Right cardiac atrium (tissue), 5 donors: ENCODE results near the gene RSBN1L. TPM values are rescaled to one million over a fixed set of nuclear protein-coding genes. Genes with fewer than 3 reads are reported as not detected.
"Not testable (repeated sequence)": the region's sequence is repeated elsewhere in the genome, so short reads cannot be mapped to it uniquely, and the experiment has no call there.

ENCODE experiments used
- ATAC-seq, 2 donors: fragments of 200-7000 bp; cut with Tn5 transposase; one replicate each; pipeline versions ENCODE4 v1.8.0 to v1.9.1; 2020; ENCODE audit warnings: moderate library complexity in 2 of 2, mild to moderate bottlenecking in 1 of 2
- DNase-seq, 3 donors: peaks; one replicate each; pipeline ENCODE4 v3.0.0-alpha.2; 2020
- H3K27ac ChIP-seq: one replicate; pipeline ENCODE4 v1.5.1; 2013; ENCODE audit warnings: mild to moderate bottlenecking, low read length, control low read depth, moderate library complexity
- H3K27me3 ChIP-seq: one replicate; pipeline ENCODE4 v1.6.1; 2013; ENCODE audit not compliant: control insufficient read depth, insufficient read depth
- H3K4me1 ChIP-seq: one replicate; pipeline ENCODE4 v1.6.1; 2013; ENCODE audit warnings: low read length; ENCODE audit not compliant: control insufficient read depth, insufficient read depth
- H3K4me3 ChIP-seq: one replicate; pipeline ENCODE4 v1.5.1; 2013; ENCODE audit warnings: low read length, control low read depth
- H3K9me3 ChIP-seq: one replicate; pipeline ENCODE4 v1.6.1; 2013; ENCODE audit warnings: low read length; ENCODE audit not compliant: control insufficient read depth
- WGBS: extraction: QIAGEN DNeasy Blood & Tissue Kit; methylation state at CpG from one replicate; pipeline ENCODE4 v1.1.7; 2013; 5-methylcytosine and 5-hydroxymethylcytosine counted together
- intact Hi-C, 4 donors: fragments of 100-400 bp; cut with DNase I; formaldehyde crosslinking; loops; one replicate each; pipeline versions ENCODE4 v1.11.0 to v1.14.0; 2022 to 2023
- polyA plus RNA-seq: library from polyadenylated mRNA; stranded (reverse); fragments of 200-250 nt; gene quantifications from one replicate; pipeline ENCODE4 v1.2.3, GENCODE V29; 2013
- total RNA-seq, 4 donors: library from RNA; stranded (reverse); fragmentation: NEBNext Ultra II Directional; extraction: Animal tissue kit (Norgen Biotek cat#: 25700); gene quantifications; one replicate each; pipeline ENCODE4 v1.2.1, GENCODE V29; 2021
- donor health status: healthy with polysubstance abuse.
- donor health status: DM: no; HTN: yes; CAD: no.
- donor health status: DM: no; HTN: no; CAD: no.
- donor health status: DM: no; HTN: yes; CAD: no; lungs with severe emphysema.
- donor health status: DM: yes; HTN: yes; CAD: no.

Gene RSBN1L
- total and polyA plus RNA-seq, 5 donors = 5.1 to 13.2 (median 13.1) TPM

DNA sequence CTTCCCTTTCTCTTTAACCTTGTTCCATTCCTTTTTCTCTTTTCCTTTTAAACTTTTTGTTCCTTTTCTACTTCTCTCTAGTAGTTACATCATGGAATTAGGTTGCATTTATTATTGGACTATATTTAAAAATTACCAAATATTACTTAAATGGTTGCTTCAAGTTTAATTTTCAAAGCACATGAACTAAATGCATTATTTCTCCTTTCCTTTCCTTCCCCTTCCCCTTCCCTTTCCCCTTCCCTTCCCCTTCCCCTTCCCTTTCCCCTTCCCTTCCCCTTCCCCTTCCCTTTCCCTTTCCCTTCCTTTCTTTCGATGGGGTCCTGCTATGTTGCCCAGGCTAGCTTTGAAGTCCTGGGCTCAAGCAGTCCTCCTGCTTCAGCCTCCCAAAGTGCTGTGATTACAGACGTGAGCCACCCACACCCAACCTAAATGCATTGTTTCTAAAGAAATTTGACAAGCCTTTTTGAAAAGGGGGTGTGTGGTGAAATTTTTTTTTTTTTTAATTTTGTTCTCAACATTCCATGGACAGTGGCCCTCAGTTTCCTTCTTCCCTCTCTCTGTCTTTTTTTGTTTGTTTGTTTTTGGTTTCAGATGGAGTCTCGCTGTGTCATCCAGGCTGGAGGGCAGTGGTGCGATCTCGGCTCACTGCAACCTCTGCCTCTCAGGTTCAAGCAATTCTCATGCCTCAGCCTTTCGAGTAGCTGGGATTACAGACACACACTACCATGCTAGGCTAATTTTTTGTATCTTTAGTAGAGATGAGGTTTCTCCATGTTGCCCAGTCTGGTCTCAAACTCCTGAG is 70.7 kb downstream of the RSBN1L start:
- Histone ChIP-seq H3K27me3 (no peaks in the 10 kb centered on the region), H3K9me3 (no peaks in the 10 kb centered on the region), H3K27ac (no peak overlapping the region), H3K4me1 (peaks cover 1% of the 10 kb centered on the region), H3K4me3 (no peak overlapping the region)
- WGBS = 89% methylated on average over 6 of the region's 6 CpGs
- intact Hi-C loops = loop anchor here in 1 of 4 donors (10.0 kb wide), 1 partner anchor 112 kb away; no protein-coding TSS in a partner anchor
- ATAC-seq = no peak
- no peak for DNase-seq

DNA sequence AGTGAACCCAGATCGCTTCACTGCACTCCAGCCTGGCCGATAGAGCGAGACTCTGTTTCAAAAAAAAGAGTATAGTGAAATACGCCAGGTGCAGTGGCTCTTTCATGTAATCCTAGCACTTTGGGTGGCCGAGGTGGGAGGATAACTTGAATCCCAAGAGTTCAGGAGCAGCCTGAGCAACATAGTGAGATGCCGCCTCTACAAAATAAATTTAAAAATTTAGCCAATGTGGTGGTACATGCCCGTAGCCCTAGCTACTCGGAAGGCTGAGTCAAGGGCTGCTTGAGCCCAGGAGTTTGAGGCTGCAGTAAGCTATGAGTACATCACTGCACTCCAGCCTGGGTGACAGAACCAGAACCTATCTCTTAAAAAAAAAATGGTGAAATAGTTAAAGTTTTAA is 74.1 kb downstream of the RSBN1L start:
- Histone ChIP-seq H3K9me3 (no peaks in the 10 kb centered on the region), H3K27me3 (no peaks in the 10 kb centered on the region), H3K4me3 (no peak overlapping the region), H3K27ac (no peak overlapping the region), H3K4me1 (peaks cover 1% of the 10 kb centered on the region)
- intact Hi-C loops = no loop called here
- no peak for DNase-seq
- no peak for ATAC-seq
- WGBS = 92% methylated on average over 8 of the region's 8 CpGs

DNA sequence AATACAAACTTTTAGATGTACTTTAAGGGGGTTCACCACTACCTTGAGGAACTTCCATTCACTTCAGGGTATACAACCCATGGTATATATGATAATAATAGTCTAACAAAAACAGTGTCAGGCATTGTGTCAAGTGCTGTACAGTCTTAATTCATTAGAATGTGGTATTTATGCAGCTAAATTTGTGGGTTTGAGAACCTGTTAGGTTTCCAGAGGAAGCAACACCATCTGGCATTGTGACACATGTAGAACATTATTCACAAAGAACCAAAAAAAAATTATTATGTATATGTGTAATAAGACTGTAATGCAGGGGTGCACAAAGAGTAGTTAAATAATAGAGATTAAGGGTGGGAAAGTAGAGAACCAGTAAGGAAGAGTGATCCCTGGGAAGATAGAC is 75.6 kb downstream of the RSBN1L start:
- no peak for ATAC-seq
- H3K4me1 ChIP-seq = no peaks in the 10 kb centered on the region

DNA sequence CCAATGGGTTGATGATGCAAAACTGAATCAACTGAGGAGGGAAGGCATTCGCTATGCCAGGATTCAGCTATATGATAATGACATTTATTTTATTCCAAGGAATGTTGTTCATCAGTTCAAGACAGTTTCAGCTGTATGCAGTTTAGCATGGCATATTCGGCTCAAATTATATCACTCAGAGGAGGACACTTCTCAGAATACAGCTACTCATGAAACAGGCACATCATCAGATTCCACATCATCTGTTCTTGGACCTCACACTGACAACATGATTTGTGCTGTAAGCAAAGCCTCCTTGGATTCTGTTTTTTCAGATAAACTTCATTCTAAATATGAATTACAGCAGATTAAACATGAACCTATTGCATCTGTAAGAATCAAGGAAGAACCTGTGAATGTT is 82.3 kb downstream of the RSBN1L start:
- 96% methylated on average over 2 of the region's 2 CpGs for WGBS
- Histone ChIP-seq H3K9me3 (no peaks in the 10 kb centered on the region), H3K27ac (no peak overlapping the region), H3K4me1 (no peaks in the 10 kb centered on the region), H3K27me3 (no peaks in the 10 kb centered on the region), H3K4me3 (no peak overlapping the region)
- intact Hi-C loops = no loop called here
- ATAC-seq (no peak), DNase-seq (no peak)

More for the DNA sequence above, 75.6 kb downstream of the RSBN1L start:
- no peak overlapping the region for H3K27ac ChIP-seq
- no peaks in the 10 kb centered on the region for H3K9me3 ChIP-seq
- H3K27me3 ChIP-seq = no peaks in the 10 kb centered on the region
- DNase-seq = no peak
- intact Hi-C loops = no loop called here
- no peak overlapping the region for H3K4me3 ChIP-seq

DNA sequence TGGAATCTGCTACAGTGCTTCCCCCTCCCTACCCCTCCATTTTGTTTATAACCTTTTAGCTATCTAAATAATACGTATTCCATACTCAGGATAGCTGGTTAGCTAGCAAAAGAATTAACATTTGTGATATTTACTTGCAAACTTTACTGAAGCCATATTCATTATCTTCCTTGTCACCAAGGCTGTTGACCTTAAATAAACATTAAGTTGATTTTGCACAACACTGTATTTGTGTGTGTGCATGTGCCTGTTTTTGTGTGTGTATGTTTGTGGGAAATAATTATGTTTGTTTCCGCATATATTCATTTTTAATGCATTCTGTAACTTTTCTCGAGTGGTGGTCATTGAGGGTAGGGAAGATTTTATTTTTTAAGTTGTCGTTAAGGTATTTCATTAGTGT is 86.1 kb downstream of the RSBN1L start:
- H3K4me3 ChIP-seq = no peak overlapping the region
- no peaks in the 10 kb centered on the region for H3K9me3 ChIP-seq
- ATAC-seq (no peak), DNase-seq (no peak)
- intact Hi-C loops = no loop called here
- H3K27me3 ChIP-seq = no peaks in the 10 kb centered on the region
- H3K27ac ChIP-seq = no peak overlapping the region
- H3K4me1 ChIP-seq = no peaks in the 10 kb centered on the region
- 97% methylated on average over 4 of the region's 4 CpGs for WGBS

DNA sequence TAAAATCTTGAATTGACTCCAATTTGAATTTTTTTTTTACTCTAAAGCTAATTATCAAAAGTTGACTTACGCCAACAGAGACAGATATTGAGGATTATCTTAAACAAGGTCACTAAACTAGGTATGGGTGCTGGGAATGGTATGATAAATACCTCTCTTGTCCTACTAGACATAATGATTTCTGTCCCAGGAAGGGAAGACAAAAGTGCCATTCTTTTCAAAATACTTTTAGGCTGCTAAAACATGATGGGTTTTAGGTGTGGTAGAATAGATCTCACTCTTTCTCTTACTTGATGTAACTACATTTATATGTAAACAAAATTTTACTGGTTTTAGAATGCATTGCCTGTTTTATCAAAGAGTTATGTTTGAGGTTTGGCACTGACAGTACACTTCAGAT is 86.9 kb downstream of the RSBN1L start:
- Histone ChIP-seq H3K4me3 (no peak overlapping the region), H3K9me3 (no peaks in the 10 kb centered on the region), H3K27ac (no peak overlapping the region), H3K4me1 (no peaks in the 10 kb centered on the region), H3K27me3 (no peaks in the 10 kb centered on the region)
- 99% methylated on average over 1 of the region's 1 CpG for WGBS
- ATAC-seq (no peak), DNase-seq (no peak)
- intact Hi-C loops = no loop called here

DNA sequence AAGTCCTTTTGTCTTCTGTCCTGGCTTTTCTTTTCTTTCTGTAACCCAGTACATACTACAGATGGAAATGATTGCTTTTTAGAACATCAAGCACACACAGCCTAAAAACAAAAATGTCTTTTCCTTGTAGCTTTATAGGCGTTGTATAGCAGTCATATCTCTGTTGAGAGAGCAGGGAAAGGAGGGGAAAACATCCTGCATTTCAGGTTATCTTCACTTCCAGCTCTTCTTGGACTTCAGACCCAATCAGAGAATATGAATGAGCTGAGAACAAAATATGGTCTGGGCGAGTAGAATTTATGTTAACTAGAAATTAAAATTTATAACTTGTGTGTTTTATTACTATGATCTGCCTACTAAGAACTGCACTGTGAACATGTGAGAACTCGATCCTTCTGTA is 87.3 kb downstream of the RSBN1L start:
- Histone ChIP-seq H3K9me3 (no peaks in the 10 kb centered on the region), H3K27me3 (no peaks in the 10 kb centered on the region), H3K27ac (no peak overlapping the region), H3K4me1 (no peaks in the 10 kb centered on the region), H3K4me3 (no peak overlapping the region)
- WGBS = 84% methylated on average over 3 of the region's 3 CpGs
- ATAC-seq = no peak
- no peak for DNase-seq
- intact Hi-C loops = no loop called here

DNA sequence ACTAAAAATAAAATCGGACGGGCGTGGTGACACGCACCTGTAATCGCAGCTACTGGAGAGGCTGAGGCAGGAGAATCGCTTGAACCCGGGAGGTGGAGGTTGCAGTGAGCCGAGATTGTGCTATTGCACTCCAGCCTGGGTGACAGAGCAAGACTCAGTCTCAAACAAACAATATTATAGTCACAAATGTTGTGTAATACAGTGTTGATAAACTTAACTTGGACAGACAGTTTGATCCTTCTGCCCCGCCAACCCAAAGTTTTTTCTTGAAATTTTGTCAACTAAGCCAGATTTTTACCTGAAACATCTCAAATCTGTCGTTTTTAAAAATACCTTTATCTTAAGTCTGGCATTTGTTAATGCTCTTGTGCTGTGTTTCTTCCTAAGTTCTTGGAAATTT is 88.2 kb downstream of the RSBN1L start:
- H3K4me1 ChIP-seq, H3K27ac ChIP-seq, ATAC-seq, H3K27me3 ChIP-seq, DNase-seq, H3K9me3 ChIP-seq, H3K4me3 ChIP-seq, intact Hi-C loops: not testable (repeated sequence)
- 95% methylated on average over 10 of the region's 10 CpGs for WGBS

DNA sequence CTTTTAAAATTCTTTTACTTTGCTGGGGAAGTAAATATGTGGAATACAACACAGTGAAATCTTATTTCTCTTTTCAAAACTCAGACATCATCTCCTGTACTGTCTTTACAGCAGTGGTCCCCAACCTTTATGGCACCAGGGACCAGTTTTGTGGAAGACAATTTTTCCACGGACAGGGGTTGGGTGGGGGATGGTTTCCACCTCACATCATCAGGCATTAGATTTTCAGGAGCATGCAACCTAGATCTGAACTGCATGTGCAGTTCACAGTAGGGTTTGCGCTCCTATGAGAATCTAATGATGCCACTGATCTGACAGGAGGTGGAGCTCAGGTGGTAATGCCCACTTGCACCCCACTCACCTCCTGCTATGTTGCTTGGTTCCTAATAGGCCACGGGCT is 89.8 kb downstream of the RSBN1L start:
- H3K4me1 ChIP-seq = no peaks in the 10 kb centered on the region
- WGBS = 96% methylated on average over 3 of the region's 3 CpGs
- no peaks in the 10 kb centered on the region for H3K27me3 ChIP-seq
- H3K4me3 ChIP-seq = no peak overlapping the region
- H3K9me3 ChIP-seq = no peaks in the 10 kb centered on the region
- H3K27ac ChIP-seq = no peak overlapping the region
- no peak for DNase-seq
- no peak for ATAC-seq
- intact Hi-C loops = no loop called here

DNA sequence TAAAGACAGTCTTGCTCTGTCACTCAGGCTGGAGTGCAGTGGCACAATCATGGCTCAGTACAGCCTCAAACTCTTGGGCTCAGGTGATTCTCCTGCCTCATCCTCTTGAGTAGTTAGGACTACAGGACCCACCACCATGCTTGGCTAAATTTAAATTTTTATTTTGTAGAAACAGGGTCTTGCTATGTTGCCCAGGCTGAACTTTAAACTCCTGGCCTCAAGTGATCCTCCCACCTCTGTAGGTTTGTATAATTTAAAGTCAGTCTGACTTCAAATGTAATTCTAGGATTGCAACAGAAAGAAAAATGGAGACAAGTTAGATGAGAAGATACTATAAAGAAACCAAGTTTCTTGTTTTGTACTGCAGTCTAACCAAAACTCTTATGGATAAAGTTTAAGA is 90.5 kb downstream of the RSBN1L start:
- DNase-seq (no peak), ATAC-seq (no peak)
- Histone ChIP-seq H3K27me3 (no peaks in the 10 kb centered on the region), H3K27ac (no peak overlapping the region), H3K9me3 (no peaks in the 10 kb centered on the region), H3K4me3 (no peak overlapping the region), H3K4me1 (no peaks in the 10 kb centered on the region)
- intact Hi-C loops = no loop called here

DNA sequence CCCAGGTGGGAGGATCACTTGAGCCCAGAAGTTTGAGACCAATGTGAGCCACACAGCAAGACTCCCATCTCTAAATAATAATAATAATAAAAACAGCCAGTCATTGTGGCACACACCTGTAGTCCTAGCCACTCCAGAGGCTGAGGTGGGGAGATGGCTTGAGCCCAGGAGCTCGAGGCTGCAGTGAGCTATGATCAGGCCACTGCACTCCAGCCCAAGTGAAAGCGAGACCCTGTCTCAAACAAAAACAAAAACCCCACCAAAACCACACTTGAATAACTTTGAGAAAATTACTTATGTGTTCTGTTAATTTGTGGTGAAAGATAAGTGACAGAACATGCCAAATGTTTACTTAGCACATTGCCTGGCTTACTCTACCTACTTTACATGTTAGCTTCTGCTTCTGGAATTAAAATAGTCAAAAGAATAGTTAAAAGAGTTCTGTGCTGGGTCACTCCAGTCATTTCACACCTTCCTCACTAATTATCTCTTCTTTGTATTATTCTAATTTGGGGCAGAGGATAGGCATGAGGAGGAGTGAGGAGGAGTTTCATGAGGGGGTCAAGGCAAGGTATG is 92.2 kb downstream of the RSBN1L start:
- WGBS = 97% methylated on average over 2 of the region's 2 CpGs
- H3K4me1 ChIP-seq = no peaks in the 10 kb centered on the region

More for the DNA sequence above, 92.2 kb downstream of the RSBN1L start:
- ATAC-seq (no peak), DNase-seq (no peak)
- no peak overlapping the region for H3K27ac ChIP-seq
- intact Hi-C loops = no loop called here
- H3K27me3 ChIP-seq = no peaks in the 10 kb centered on the region
- no peak overlapping the region for H3K4me3 ChIP-seq
- no peaks in the 10 kb centered on the region for H3K9me3 ChIP-seq
